Ovary (tissue), 3 donors: ENCODE measurements around the gene XK.

Source experiments
- CTCF ChIP-seq, 3 donors: fragments of 450-650 bp in 2 of 3; fragments of 200-600 bp in 1 of 3; IDR thresholded peaks; one replicate each; pipeline versions ENCODE4 v1.5.1 to v1.8.0; 2016 to 2022; ENCODE audit warnings: antibody characterized with exemption in 3 of 3, mild to moderate bottlenecking in 1 of 3
- POLR2A ChIP-seq: fragments of 450-650 bp; IDR thresholded peaks from one replicate; pipeline ENCODE4 v1.6.1; 2017; ENCODE audit warnings: antibody characterized with exemption, mild to moderate bottlenecking, moderate library complexity
- donor health status: DM: no; HTN: no; CAD: no.

DNA sequence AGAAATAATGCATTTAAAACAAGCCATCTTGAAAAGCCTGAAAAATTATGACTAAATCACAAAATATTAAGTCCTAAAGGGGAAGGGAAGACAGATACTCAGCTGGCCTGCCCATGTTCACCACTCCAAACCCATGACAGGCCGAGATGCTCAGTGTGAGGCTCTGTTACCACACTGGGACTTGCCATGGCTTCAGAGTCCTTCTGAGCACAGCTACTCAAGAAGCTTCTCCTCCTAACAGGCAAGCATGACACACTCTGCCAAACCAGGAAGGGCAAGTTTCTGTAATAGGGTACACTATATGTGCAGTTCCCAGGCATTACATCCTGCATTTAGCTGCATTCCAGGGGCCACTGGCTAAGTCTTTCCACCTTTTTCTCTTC lies 60.2 kb downstream of the XK start:
- TF ChIP-seq POLR2A, result no peak
- no peak for TF ChIP-seq CTCF (IDR thresholded peaks at IDR 0.05)
